Measurements from ENCODE around the gene UGGT2. TPM values are rescaled to one million over a fixed set of nuclear protein-coding genes. Genes with fewer than 3 reads are reported as not detected.
A peak's percentile ranks its signal among the peaks of the same experiment; 100 is the strongest.
"Not testable (repeated sequence)": the region's sequence is repeated elsewhere in the genome, so short reads cannot be mapped to it uniquely, and the experiment has no call there.

The UGGT2 gene
- total RNA-seq, 1 donor from 2014 or later: 38.5 TPM

DNA sequence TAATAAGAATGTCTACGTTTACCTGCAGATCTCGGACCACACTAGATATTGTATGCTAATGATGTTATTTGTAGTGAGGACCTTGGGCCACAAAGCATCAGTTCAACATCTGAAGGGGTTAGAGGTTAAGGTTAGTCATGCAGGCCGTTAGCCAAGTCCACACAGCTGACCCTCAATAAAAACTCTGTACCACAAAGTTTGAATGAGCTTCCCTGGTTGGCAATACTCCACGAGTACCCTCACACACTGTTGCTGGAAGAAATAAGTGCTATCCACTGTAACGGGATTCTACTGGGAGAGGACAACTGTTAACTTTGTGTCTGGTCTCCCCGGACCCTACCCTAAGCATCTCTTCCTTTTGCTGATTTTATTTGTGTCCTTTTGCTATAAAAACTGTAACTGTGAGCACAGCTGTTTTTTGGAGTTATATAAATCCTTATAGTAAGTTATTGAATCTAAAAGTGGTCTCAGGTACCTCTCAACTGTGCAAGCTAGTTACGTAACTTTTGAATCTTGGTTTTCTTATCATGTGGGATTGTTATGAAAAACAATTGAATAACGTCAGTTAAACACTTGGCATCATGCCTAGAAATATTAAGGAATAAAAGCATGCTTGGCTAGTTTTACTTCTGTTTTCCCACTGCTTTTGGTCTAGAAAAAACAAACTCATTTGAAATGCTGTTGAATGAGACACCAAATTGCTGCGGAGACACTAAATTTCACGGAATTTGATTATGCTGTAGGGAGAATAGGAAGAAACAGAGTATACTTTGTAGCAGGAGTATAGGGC is 194.7 kb downstream of the UGGT2 start:
- H3K27ac Mint-ChIP-seq: no peak overlapping the region
- peaks cover 16% of the 10 kb centered on the region for H3K36me3 Mint-ChIP-seq
- H3K9me3 Mint-ChIP-seq: no peaks in the 10 kb centered on the region
- no peak overlapping the region for H3K4me3 Mint-ChIP-seq
- no peaks in the 10 kb centered on the region for H3K4me1 Mint-ChIP-seq (ENCODE audit: unreplicated experiment)
- TF ChIP-seq, protein P1, sequence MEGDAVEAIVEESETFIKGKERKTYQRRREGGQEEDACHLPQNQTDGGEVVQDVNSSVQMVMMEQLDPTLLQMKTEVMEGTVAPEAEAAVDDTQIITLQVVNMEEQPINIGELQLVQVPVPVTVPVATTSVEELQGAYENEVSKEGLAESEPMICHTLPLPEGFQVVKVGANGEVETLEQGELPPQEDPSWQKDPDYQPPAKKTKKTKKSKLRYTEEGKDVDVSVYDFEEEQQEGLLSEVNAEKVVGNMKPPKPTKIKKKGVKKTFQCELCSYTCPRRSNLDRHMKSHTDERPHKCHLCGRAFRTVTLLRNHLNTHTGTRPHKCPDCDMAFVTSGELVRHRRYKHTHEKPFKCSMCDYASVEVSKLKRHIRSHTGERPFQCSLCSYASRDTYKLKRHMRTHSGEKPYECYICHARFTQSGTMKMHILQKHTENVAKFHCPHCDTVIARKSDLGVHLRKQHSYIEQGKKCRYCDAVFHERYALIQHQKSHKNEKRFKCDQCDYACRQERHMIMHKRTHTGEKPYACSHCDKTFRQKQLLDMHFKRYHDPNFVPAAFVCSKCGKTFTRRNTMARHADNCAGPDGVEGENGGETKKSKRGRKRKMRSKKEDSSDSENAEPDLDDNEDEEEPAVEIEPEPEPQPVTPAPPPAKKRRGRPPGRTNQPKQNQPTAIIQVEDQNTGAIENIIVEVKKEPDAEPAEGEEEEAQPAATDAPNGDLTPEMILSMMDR (conservative IDR thresholded peaks at IDR 0.05): no peak
- no peak for DNase-seq (ENCODE audit: extremely low spot score, unreplicated experiment)
- H3K27me3 Mint-ChIP-seq: no peaks in the 10 kb centered on the region

DNA sequence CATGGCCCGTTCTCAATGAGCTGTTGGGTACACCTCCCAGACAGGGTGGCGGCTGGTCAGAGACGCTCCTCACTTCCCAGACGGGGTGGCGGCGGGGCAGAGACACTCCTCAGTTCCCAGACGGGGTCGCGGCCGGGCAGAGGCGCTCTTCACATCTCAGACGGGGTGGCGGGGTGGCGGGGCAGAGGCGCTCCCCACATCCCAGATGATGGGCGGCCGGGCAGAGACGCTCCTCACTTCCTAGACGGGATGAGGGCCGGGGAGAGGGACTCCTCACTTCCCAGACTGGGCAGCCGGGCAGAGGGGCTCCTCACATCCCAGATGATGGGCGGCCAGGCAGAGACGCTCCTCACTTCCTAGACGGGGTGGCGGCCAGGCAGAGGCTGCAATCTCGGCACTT is 207.5 kb downstream of the UGGT2 start:
- not testable (repeated sequence) for DNase-seq (ENCODE audit: extremely low spot score, unreplicated experiment); H3K4me1 Mint-ChIP-seq (ENCODE audit: unreplicated experiment); H3K27ac Mint-ChIP-seq; H3K27me3 Mint-ChIP-seq; H3K4me3 Mint-ChIP-seq
- H3K9me3 Mint-ChIP-seq: peaks cover 11% of the 10 kb centered on the region
- peaks cover 43% of the 10 kb centered on the region for H3K36me3 Mint-ChIP-seq

DNA sequence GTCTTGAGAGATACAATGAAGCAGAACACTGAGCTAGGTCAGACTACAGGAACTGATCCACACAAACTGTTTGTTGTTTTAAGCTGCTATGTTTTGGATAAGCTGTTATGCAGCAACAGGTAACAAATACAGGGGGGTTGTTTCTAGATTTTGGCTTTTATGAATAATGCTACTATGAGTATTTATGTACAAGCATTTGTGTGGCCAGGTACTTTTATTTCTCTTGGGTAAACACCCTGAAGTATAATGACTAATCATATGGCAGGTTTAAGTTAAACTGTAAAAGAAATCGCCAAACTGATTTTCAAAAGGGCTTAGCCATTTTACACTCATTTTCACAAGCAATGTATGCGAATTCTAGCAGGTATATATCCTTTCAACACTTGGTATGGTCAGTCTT is 210.3 kb downstream of the UGGT2 start:
- Mint-ChIP-seq H3K9me3 (peaks cover 10% of the 10 kb centered on the region), H3K4me3 (no peak overlapping the region), H3K27me3 (no peaks in the 10 kb centered on the region)

DNA sequence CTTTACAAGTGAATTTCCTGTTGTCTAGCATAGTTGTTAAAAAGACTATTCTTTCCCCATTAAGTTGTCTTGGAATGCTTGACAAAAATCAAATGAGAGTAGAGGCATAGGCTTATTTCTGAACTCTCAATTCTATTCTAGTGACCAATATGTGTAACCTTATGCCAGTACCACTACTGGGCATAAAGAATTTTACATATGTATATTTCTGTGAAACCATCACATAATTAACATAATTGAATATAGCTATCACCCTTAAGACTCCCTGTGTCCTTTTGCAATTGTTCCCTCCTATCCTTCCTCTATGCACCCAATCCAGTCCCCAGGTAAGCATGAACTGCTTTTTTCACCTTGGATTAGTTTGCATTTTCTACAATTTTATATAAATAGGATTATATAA is 211.3 kb downstream of the UGGT2 start:
- DNase-seq (ENCODE audit: extremely low spot score, unreplicated experiment): no peak
- Mint-ChIP-seq H3K9me3 (peaks cover 10% of the 10 kb centered on the region), H3K4me3 (no peak overlapping the region), H3K27me3 (no peaks in the 10 kb centered on the region), H3K4me1 (ENCODE audit: unreplicated experiment) (no peaks in the 10 kb centered on the region), H3K36me3 (peaks cover 26% of the 10 kb centered on the region), H3K27ac (no peak overlapping the region)
- TF ChIP-seq, protein P1 (conservative IDR thresholded peaks at IDR 0.05): no peak

More for the DNA sequence above, 210.3 kb downstream of the UGGT2 start:
- Mint-ChIP-seq H3K36me3 (peaks cover 33% of the 10 kb centered on the region), H3K4me1 (ENCODE audit: unreplicated experiment) (no peaks in the 10 kb centered on the region), H3K27ac (no peak overlapping the region)
- TF ChIP-seq, protein P1 (conservative IDR thresholded peaks at IDR 0.05): no peak
- DNase-seq (ENCODE audit: extremely low spot score, unreplicated experiment): no peak

DNA sequence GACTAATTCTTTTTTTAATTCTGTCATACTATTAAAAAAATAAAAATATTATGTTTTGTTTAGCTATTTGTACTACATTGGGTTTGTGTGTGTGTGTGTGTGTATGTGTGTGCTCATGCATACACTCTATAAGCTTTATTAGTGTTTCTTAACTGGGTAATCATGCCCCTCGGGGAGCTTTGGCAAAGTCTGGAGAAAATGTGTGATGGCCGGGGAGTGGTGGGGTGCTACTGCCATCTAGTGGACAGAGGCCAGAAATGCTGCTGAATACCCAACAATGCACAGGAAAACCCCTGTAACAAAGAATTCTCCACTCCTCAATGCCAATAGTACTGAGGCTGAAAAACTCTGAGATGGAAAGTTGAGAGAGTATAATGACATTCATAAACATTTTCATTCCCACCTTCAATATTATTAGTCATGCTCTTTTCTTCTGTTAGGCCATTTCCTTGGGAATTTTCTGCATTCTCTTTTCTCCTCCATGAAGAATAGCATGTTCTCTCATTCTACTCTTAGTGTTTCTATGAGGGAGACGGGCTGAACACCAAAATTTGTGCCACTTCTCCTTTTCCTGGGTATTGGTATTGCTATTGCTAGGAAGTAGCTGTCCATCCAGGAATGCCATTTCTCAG is 219.0 kb downstream of the UGGT2 start:
- H3K4me1 Mint-ChIP-seq (ENCODE audit: unreplicated experiment): peaks cover 4% of the 10 kb centered on the region
- no peak overlapping the region for H3K4me3 Mint-ChIP-seq
- H3K27me3 Mint-ChIP-seq: no peaks in the 10 kb centered on the region
- peaks cover 6% of the 10 kb centered on the region for H3K9me3 Mint-ChIP-seq
- DNase-seq (ENCODE audit: extremely low spot score, unreplicated experiment): peak; percentile 73
- TF ChIP-seq, protein P1 (conservative IDR thresholded peaks at IDR 0.05): peak; percentile 98
- H3K27ac Mint-ChIP-seq: no peak overlapping the region
- peaks cover 11% of the 10 kb centered on the region for H3K36me3 Mint-ChIP-seq

DNA sequence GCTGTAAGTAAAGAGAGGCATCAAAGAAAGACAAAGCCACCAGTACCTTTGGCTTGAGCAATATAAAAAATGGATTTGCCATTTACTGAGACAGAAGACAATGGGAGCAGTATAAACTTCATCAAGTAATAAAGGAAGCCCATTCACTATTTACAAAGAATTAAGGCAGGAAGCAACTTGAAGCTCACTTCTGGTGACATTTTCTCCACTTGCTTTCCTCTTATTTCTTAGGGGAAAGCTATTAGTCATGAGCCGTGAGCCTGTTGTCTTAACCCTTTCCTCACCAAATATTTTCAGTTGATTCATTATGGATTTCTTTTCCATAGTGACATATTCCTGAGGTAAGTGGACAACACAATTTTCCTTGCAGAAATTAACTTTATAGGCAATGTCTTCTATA is 219.5 kb downstream of the UGGT2 start:
- Mint-ChIP-seq H3K27me3 (no peaks in the 10 kb centered on the region), H3K36me3 (peaks cover 11% of the 10 kb centered on the region), H3K27ac (no peak overlapping the region), H3K4me3 (no peak overlapping the region), H3K9me3 (peaks cover 1% of the 10 kb centered on the region), H3K4me1 (ENCODE audit: unreplicated experiment) (peaks cover 4% of the 10 kb centered on the region)
- no peak for DNase-seq (ENCODE audit: extremely low spot score, unreplicated experiment)
- TF ChIP-seq, protein P1 (conservative IDR thresholded peaks at IDR 0.05): no peak
